Panc1 (cell line): Measurements from ENCODE around the gene AHSP.

ENCODE experiments used
- POLR2AphosphoS5 ChIP-seq: IDR thresholded peaks from 2 replicates; pipeline ENCODE4 v1.6.1; 2012; ENCODE audit warnings: mild to moderate bottlenecking, low read depth, low read length, moderate library complexity
- REST ChIP-seq, 2 experiments: IDR thresholded peaks; 2 replicates each; pipeline ENCODE4 v1.6.1; 2011 to 2012; ENCODE audit warnings: low read depth in 2 of 2, control low read depth in 1 of 2, low read length in 1 of 2, mild to moderate bottlenecking in 1 of 2, moderate library complexity in 1 of 2; ENCODE audit not compliant: insufficient read depth in 1 of 2
- SIN3A ChIP-seq: IDR thresholded peaks from 2 replicates; pipeline ENCODE4 v1.6.1; 2012; ENCODE audit warnings: low read depth, mild to moderate bottlenecking, low read length, moderate library complexity, borderline replicate concordance; ENCODE audit not compliant: insufficient read depth
- TCF7L2 ChIP-seq: IDR thresholded peaks from 2 replicates; pipeline ENCODE4 v1.6.1; 2011; ENCODE audit warnings: mild to moderate bottlenecking, low read depth, low read length, inconsistent platforms
- TF ChIP-seq, protein P1 (sequence below): fragments of 450-650 bp; IDR thresholded peaks from 2 replicates; pipeline ENCODE4 v1.5.1; 2017; ENCODE audit warnings: mild to moderate bottlenecking

GRCh38 chr16:31537362-31538242, 9.9 kb downstream of the AHSP start:
- TF ChIP-seq SIN3A (no peak), REST (IDR thresholded peaks at IDR 0.05; ENCODE audit: insufficient read depth in 1 of 2, low read depth in 2 of 2, low read length in 1 of 2) (no peak), TCF7L2 (no peak), POLR2AphosphoS5 (no peak)
- TF ChIP-seq, protein P1, sequence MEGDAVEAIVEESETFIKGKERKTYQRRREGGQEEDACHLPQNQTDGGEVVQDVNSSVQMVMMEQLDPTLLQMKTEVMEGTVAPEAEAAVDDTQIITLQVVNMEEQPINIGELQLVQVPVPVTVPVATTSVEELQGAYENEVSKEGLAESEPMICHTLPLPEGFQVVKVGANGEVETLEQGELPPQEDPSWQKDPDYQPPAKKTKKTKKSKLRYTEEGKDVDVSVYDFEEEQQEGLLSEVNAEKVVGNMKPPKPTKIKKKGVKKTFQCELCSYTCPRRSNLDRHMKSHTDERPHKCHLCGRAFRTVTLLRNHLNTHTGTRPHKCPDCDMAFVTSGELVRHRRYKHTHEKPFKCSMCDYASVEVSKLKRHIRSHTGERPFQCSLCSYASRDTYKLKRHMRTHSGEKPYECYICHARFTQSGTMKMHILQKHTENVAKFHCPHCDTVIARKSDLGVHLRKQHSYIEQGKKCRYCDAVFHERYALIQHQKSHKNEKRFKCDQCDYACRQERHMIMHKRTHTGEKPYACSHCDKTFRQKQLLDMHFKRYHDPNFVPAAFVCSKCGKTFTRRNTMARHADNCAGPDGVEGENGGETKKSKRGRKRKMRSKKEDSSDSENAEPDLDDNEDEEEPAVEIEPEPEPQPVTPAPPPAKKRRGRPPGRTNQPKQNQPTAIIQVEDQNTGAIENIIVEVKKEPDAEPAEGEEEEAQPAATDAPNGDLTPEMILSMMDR: no peak
